H1 (cell line): ENCODE measurements around the gene SLC25A6. TPM values are rescaled to one million over a fixed set of nuclear protein-coding genes. Genes with fewer than 3 reads are reported as not detected.

ENCODE experiments used
- CTCF ChIA-PET: fragments of 300-600 bp; sonication (Branson Sonifier 250); formaldehyde crosslinking; loops from one replicate; lab custom pipeline; 2021; ENCODE audit not compliant: partially characterized antibody; lab: Charles Lee
- POLR2A ChIA-PET: fragments of 300-600 bp; sonication (Branson Sonifier 250); formaldehyde crosslinking; loops from one replicate; lab custom pipeline; 2021; ENCODE audit warnings: inconsistent platforms; ENCODE audit not compliant: partially characterized antibody; lab: Charles Lee
- DNase-seq, 2 experiments: peaks; one replicate each; pipeline versions ENCODE4 v3.0.0 to v3.0.0-alpha.2; 2010 to 2022; ENCODE audit warnings: low spot score in 2 of 2, low read depth in 1 of 2, mixed read lengths in 1 of 2
- FAIRE-seq: peaks from 2 replicates; lab custom pipeline; 2011; peaks lifted over from hg19 to GRCh38; lab: Jason Lieb, UNC
- H2AFZ ChIP-seq: 2 replicates; pipeline ENCODE4 v1.8.1; 2012; ENCODE audit warnings: low read length, inconsistent platforms
- H2AK5ac ChIP-seq: 2 replicates; pipeline ENCODE4 v1.6.1; 2013; ENCODE audit warnings: low read depth, low read length
- H2BK120ac ChIP-seq: replicated peaks from 2 replicates; pipeline ENCODE3; 2013; ENCODE audit warnings: low read depth, low read length, inconsistent platforms
- H2BK12ac ChIP-seq: 2 replicates; pipeline ENCODE4 v1.6.1; 2013; ENCODE audit warnings: low read depth, low read length
- H2BK15ac ChIP-seq: 2 replicates; pipeline ENCODE4 v1.6.1; 2013; ENCODE audit warnings: low read length
- H2BK20ac ChIP-seq: 2 replicates; pipeline ENCODE4 v1.6.1; 2013; ENCODE audit warnings: low read length
- H2BK5ac ChIP-seq: 2 replicates; pipeline ENCODE4 v1.6.1; 2013; ENCODE audit warnings: low read depth, low read length
- H3K14ac ChIP-seq: 2 replicates; pipeline ENCODE4 v1.6.1; 2013; ENCODE audit warnings: inconsistent platforms; ENCODE audit not compliant: insufficient read length
- H3K18ac ChIP-seq: 2 replicates; pipeline ENCODE4 v1.6.1; 2013; ENCODE audit warnings: low read length; ENCODE audit errors: extremely low read depth
- H3K23ac ChIP-seq: 2 replicates; pipeline ENCODE4 v1.6.1; 2013; ENCODE audit warnings: inconsistent platforms; ENCODE audit not compliant: insufficient read length
- H3K23me2 ChIP-seq: 2 replicates; pipeline ENCODE4 v1.6.1; 2013; ENCODE audit warnings: low read depth, low read length
- H3K27ac ChIP-seq: 2 replicates; pipeline ENCODE4 v1.6.1; 2011; ENCODE audit warnings: low read depth, low read length, inconsistent platforms
- H3K27me3 ChIP-seq, 4 experiments: replicated peaks in 1 of 4; 1 replicate in 1 of 4; 2 replicates in 3 of 4; pipeline versions ENCODE4 v1.6.1 to v1.8.1; 2011 to 2013; ENCODE audit warnings: low read length in 3 of 4, mild to moderate bottlenecking in 3 of 4, inconsistent platforms in 2 of 4, mixed read lengths in 2 of 4, moderate library complexity in 1 of 4; ENCODE audit not compliant: control insufficient read depth in 3 of 4, insufficient read depth in 3 of 4; ENCODE audit errors: extremely low read depth in 1 of 4
- H3K36me3 ChIP-seq, 4 experiments: 2 replicates each; pipeline versions ENCODE4 v1.6.1 to v1.8.1; 2011 to 2013; ENCODE audit warnings: mild to moderate bottlenecking in 4 of 4, low read length in 3 of 4, moderate library complexity in 2 of 4, control low read depth in 1 of 4, inconsistent platforms in 1 of 4; ENCODE audit not compliant: insufficient read depth in 4 of 4, control insufficient read depth in 2 of 4
- H3K4ac ChIP-seq: replicated peaks from 2 replicates; pipeline ENCODE3; 2013; ENCODE audit warnings: low read length, low read depth, mixed read lengths, inconsistent platforms; ENCODE audit not compliant: insufficient read length
- H3K4me1 ChIP-seq, 4 experiments: replicated peaks in 1 of 4; 1 replicate in 1 of 4; 2 replicates in 3 of 4; pipeline versions ENCODE4 v1.6.1 to v1.8.1; 2011 to 2013; ENCODE audit warnings: low read length in 3 of 4, inconsistent platforms in 2 of 4, mixed read lengths in 1 of 4; ENCODE audit not compliant: insufficient read depth in 4 of 4, control insufficient read depth in 3 of 4
- H3K4me2 ChIP-seq, 2 experiments: 2 replicates each; pipeline versions ENCODE4 v1.6.1 to v1.8.1; 2011 to 2013; ENCODE audit warnings: low read depth in 2 of 2, low read length in 2 of 2, control low read depth in 1 of 2, inconsistent platforms in 1 of 2, mild to moderate bottlenecking in 1 of 2; ENCODE audit not compliant: insufficient read depth in 1 of 2
- H3K4me3 ChIP-seq, 4 experiments: fragments of 200-600, 300-600 bp in 1 of 4; sonication (generic), shearing (Covaris generic), sonication (Bioruptor Twin) in 1 of 4; 2 replicates each; pipeline versions ENCODE4 v1.5.1 to v1.8.1; 2011 to 2016; ENCODE audit warnings: low read length in 4 of 4, low read depth in 3 of 4, control low read depth in 2 of 4, inconsistent platforms in 2 of 4, mild to moderate bottlenecking in 2 of 4, mixed read lengths in 1 of 4, moderate library complexity in 1 of 4; ENCODE audit not compliant: insufficient read depth in 2 of 4; ENCODE audit errors: extremely low read depth in 1 of 4
- H3K56ac ChIP-seq: replicated peaks from 2 replicates; pipeline ENCODE3; 2013; ENCODE audit warnings: low read depth, mild to moderate bottlenecking, mixed read lengths, low read length, inconsistent platforms; ENCODE audit not compliant: insufficient read length
- H3K79me1 ChIP-seq: 2 replicates; pipeline ENCODE4 v1.6.1; 2013; ENCODE audit warnings: low read depth, low read length, control low read depth
- H3K79me2 ChIP-seq, 2 experiments: 2 replicates each; pipeline versions ENCODE4 v1.6.1 to v1.8.1; 2012 to 2013; ENCODE audit warnings: low read length in 2 of 2, mild to moderate bottlenecking in 2 of 2, inconsistent platforms in 1 of 2; ENCODE audit not compliant: insufficient read depth in 2 of 2, control insufficient read depth in 1 of 2
- H3K9ac ChIP-seq, 4 experiments: replicated peaks in 1 of 4; 1 replicate in 1 of 4; 2 replicates in 3 of 4; pipeline versions ENCODE4 v1.6.1 to v1.8.1; 2011 to 2013; ENCODE audit warnings: low read depth in 3 of 4, low read length in 3 of 4, control low read depth in 2 of 4, mild to moderate bottlenecking in 2 of 4, moderate library complexity in 2 of 4, inconsistent platforms in 1 of 4; ENCODE audit errors: extremely low read depth in 1 of 4
- H3K9me3 ChIP-seq, 2 experiments: 2 replicates each; pipeline versions ENCODE4 v1.6.1 to v1.8.1; 2012 to 2013; ENCODE audit warnings: mild to moderate bottlenecking in 2 of 2, moderate library complexity in 2 of 2, control low read depth in 1 of 2, inconsistent platforms in 1 of 2, low read depth in 1 of 2, low read length in 1 of 2, mixed read lengths in 1 of 2; ENCODE audit not compliant: insufficient read depth in 2 of 2
- H4K20me1 ChIP-seq, 2 experiments: replicated peaks in 1 of 2; 2 replicates each; pipeline versions ENCODE3 to v1.8.1; 2011 to 2013; ENCODE audit warnings: inconsistent platforms in 2 of 2, low read length in 2 of 2, mild to moderate bottlenecking in 1 of 2; ENCODE audit not compliant: insufficient read depth in 2 of 2, control insufficient read depth in 1 of 2
- H4K5ac ChIP-seq: 2 replicates; pipeline ENCODE4 v1.6.1; 2013; ENCODE audit warnings: low read length, low read depth, mixed read lengths, inconsistent platforms; ENCODE audit not compliant: insufficient read length
- H4K8ac ChIP-seq: 2 replicates; pipeline ENCODE4 v1.8.0; 2013; ENCODE audit warnings: mild to moderate bottlenecking, moderate library complexity, low read length, inconsistent platforms; ENCODE audit not compliant: insufficient read depth; ENCODE audit errors: extremely low read depth
- H4K91ac ChIP-seq: replicated peaks from 2 replicates; pipeline ENCODE3; 2013; ENCODE audit warnings: low read length, mixed read lengths, inconsistent platforms; ENCODE audit not compliant: insufficient read length
- CBX8 ChIP-seq: fragments of 300-800, 300-1000 bp; sonication (generic); IDR thresholded peaks from 2 replicates; pipeline ENCODE4 v1.7.1; 2016; ENCODE audit warnings: low read depth, low read length, borderline replicate concordance
- EZH2 ChIP-seq: fragments of 200-600 bp; sonication (generic); IDR thresholded peaks from 2 replicates; pipeline ENCODE4 v1.7.1; 2012; ENCODE audit warnings: low read depth, mild to moderate bottlenecking, moderate library complexity, low read length, inconsistent platforms; ENCODE audit not compliant: severe bottlenecking
- RNF2 ChIP-seq: fragments of 200-900, 300-1000 bp; sonication (generic); IDR thresholded peaks from 2 replicates; pipeline ENCODE4 v1.7.1; 2016; ENCODE audit warnings: borderline replicate concordance, low read depth, mild to moderate bottlenecking, antibody characterized with exemption, low read length; ENCODE audit not compliant: poor library complexity, severe bottlenecking; ENCODE audit errors: missing control alignments
- RXRA ChIP-seq: IDR thresholded peaks from 2 replicates; pipeline ENCODE4 v1.6.1; 2011; ENCODE audit warnings: low read depth, mild to moderate bottlenecking, low read length, moderate library complexity; ENCODE audit not compliant: insufficient read depth
- SAP30 ChIP-seq: fragments of 300-600 bp; sonication (generic); IDR thresholded peaks from 2 replicates; pipeline ENCODE4 v1.7.1; 2012; ENCODE audit warnings: low read length, moderate library complexity, mild to moderate bottlenecking, inconsistent platforms; ENCODE audit not compliant: insufficient read depth, insufficient replicate concordance
- SIN3A ChIP-seq, 2 experiments: IDR thresholded peaks in 1 of 2; conservative IDR thresholded peaks in 1 of 2; 2 replicates each; pipeline ENCODE4 v1.6.1; 2011 to 2012; ENCODE audit warnings: low read length in 2 of 2, improper control_type of control experiment in 1 of 2, low read depth in 1 of 2, mild to moderate bottlenecking in 1 of 2
- SP2 ChIP-seq: IDR thresholded peaks from 2 replicates; pipeline ENCODE4 v1.6.1; 2012; ENCODE audit warnings: mild to moderate bottlenecking, low read length, inconsistent platforms
- SUZ12 ChIP-seq: fragments of 200-600 bp; sonication (generic); IDR thresholded peaks from 2 replicates; pipeline ENCODE4 v1.6.1; 2012; ENCODE audit warnings: mild to moderate bottlenecking, inconsistent platforms, low read length, moderate library complexity, mixed read lengths
- WGBS, 2 experiments: shearing (Covaris generic) in 1 of 2; methylation state at CpG; one replicate each; pipeline versions ENCODE4 v1.1.6 to v1.1.7; 2013 to 2015; ENCODE audit warnings: low lambda C conversion rate in 2 of 2, mixed read lengths in 2 of 2, inconsistent platforms in 1 of 2, low coverage in 1 of 2, missing lambda C conversion rate in 1 of 2; ENCODE audit not compliant: insufficient replicate concordance in 2 of 2, insufficient coverage in 1 of 2, insufficient read length in 1 of 2; ENCODE audit errors: extremely low coverage in 1 of 2, missing lambda C conversion rate in 1 of 2; 5-methylcytosine and 5-hydroxymethylcytosine counted together
- polyA plus RNA-seq, 7 experiments: library from polyadenylated mRNA; depleted of rRNA in 3 of 7; stranded (reverse) in 5 of 7; unstranded in 2 of 7; fragments of >200 nt in 5 of 7; fragments of 200-250 nt in 2 of 7; gene quantifications; 1 replicate in 5 of 7; 2 replicates in 1 of 7; 4 replicates in 1 of 7; pipeline versions ENCODE4 v1.2.1 to v1.2.3, GENCODE V29; 2011 to 2013; ENCODE audit warnings: missing spikeins in 2 of 7, mixed read lengths in 2 of 7
- total RNA-seq: library from RNA; stranded (reverse); fragmentation: NEBNext Ultra II Directional; extraction: Animal tissue kit (Norgen Biotek cat#: 25700); gene quantifications from 2 replicates; pipeline ENCODE4 v1.2.1, GENCODE V29; 2021
- TF ChIP-seq, protein P1 (sequence below): IDR thresholded peaks from 2 replicates; pipeline ENCODE4 v1.6.1; 2012; ENCODE audit warnings: low read length, inconsistent platforms
- TF ChIP-seq, protein P2 (sequence below): IDR thresholded peaks from 2 replicates; pipeline ENCODE4 v1.6.1; 2011; ENCODE audit warnings: low read length, improper control_type of control experiment

The SLC25A6 gene
- total and polyA plus RNA-seq, 2 of the 8 experiments (the other 6 are each of a cell fraction or from before 2014, with no cell fraction given): 487 to 1,220 TPM

GRCh38 chrX:1425381-1425780 lies 33.5 kb upstream of the SLC25A6 start:
- no peak overlapping the region for H3K4me2 ChIP-seq
- no peak for FAIRE-seq
- H3K79me1 ChIP-seq: no peaks in the 10 kb centered on the region
- H3K27ac ChIP-seq: no peak overlapping the region
- H2BK12ac ChIP-seq: no peak overlapping the region
- H2BK20ac ChIP-seq: no peak overlapping the region
- H3K18ac ChIP-seq: no peak overlapping the region
- H3K4me1 ChIP-seq: no peaks in the 10 kb centered on the region
- H2BK15ac ChIP-seq: no peak overlapping the region
- H3K14ac ChIP-seq: no peak overlapping the region
- H3K36me3 ChIP-seq: peaks cover 30 to 78% (median 60%) of the 10 kb centered on the region in 4 experiments
- H3K27me3 ChIP-seq: no peaks in the 10 kb centered on the region
- no peak overlapping the region for H2AFZ ChIP-seq
- H4K91ac ChIP-seq: no peak overlapping the region
- no peak overlapping the region for H2BK5ac ChIP-seq
- CTCF ChIA-PET: no interaction called here
- H4K8ac ChIP-seq: no peak overlapping the region
- no peak overlapping the region for H3K23ac ChIP-seq
- H3K9me3 ChIP-seq: peaks cover 0 to 10% of the 10 kb centered on the region in 2 experiments; a peak in 1 of 4 replicates
- no peaks in the 10 kb centered on the region for H3K79me2 ChIP-seq
- peaks cover 12% of the 10 kb centered on the region; the same call in 1 of the 2 replicates for H3K23me2 ChIP-seq
- H3K56ac ChIP-seq: no peak overlapping the region
- peaks cover 3 to 11% of the 10 kb centered on the region in 2 experiments for H4K20me1 ChIP-seq
- no peak overlapping the region for H3K9ac ChIP-seq
- POLR2A ChIA-PET: no interaction called here
- H4K5ac ChIP-seq: no peak overlapping the region
- no peak overlapping the region for H2AK5ac ChIP-seq
- WGBS, 2 experiments: 92% methylated on average over 10 of the region's 10 CpGs; no CpG with 5 or more reads in 1 of the 2 experiments
- H3K4ac ChIP-seq: no peak overlapping the region
- no peak overlapping the region for H2BK120ac ChIP-seq
- no peak overlapping the region for H3K4me3 ChIP-seq
- DNase-seq: no peak
- TF ChIP-seq RNF2: no peak
- no peak for TF ChIP-seq SAP30
- no peak for TF ChIP-seq RXRA
- no peak for TF ChIP-seq CBX8
- TF ChIP-seq, protein P1, sequence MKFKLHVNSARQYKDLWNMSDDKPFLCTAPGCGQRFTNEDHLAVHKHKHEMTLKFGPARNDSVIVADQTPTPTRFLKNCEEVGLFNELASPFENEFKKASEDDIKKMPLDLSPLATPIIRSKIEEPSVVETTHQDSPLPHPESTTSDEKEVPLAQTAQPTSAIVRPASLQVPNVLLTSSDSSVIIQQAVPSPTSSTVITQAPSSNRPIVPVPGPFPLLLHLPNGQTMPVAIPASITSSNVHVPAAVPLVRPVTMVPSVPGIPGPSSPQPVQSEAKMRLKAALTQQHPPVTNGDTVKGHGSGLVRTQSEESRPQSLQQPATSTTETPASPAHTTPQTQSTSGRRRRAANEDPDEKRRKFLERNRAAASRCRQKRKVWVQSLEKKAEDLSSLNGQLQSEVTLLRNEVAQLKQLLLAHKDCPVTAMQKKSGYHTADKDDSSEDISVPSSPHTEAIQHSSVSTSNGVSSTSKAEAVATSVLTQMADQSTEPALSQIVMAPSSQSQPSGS: no peak
- TF ChIP-seq SIN3A (conservative IDR thresholded peaks at IDR 0.05 in 1 of 2, IDR thresholded peaks at IDR 0.05 in 1 of 2; ENCODE audit: low read depth in 1 of 2, low read length in 2 of 2): no peak
- TF ChIP-seq, protein P2, sequence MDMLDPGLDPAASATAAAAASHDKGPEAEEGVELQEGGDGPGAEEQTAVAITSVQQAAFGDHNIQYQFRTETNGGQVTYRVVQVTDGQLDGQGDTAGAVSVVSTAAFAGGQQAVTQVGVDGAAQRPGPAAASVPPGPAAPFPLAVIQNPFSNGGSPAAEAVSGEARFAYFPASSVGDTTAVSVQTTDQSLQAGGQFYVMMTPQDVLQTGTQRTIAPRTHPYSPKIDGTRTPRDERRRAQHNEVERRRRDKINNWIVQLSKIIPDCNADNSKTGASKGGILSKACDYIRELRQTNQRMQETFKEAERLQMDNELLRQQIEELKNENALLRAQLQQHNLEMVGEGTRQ: no peak
- no peak for TF ChIP-seq SP2
- TF ChIP-seq EZH2: no peak
- TF ChIP-seq SUZ12: no peak
